GM12864 (cell line): ENCODE results near the gene C1orf21.

Experiments used
- DNase-seq: peaks from one replicate; pipeline ENCODE4 v3.0.0-alpha.2; 2011; ENCODE audit warnings: low read depth
- H3K4me3 ChIP-seq: 2 replicates; pipeline ENCODE4 v1.5.1; 2011; ENCODE audit warnings: mild to moderate bottlenecking, low read depth, low read length, control low read depth
- TF ChIP-seq, protein P1 (sequence below): IDR thresholded peaks from 2 replicates; pipeline ENCODE4 v1.5.1; 2011; ENCODE audit warnings: low read depth, mild to moderate bottlenecking, moderate library complexity, low read length, control low read depth, inconsistent platforms; ENCODE audit errors: missing control alignments

Gene C1orf21

DNA sequence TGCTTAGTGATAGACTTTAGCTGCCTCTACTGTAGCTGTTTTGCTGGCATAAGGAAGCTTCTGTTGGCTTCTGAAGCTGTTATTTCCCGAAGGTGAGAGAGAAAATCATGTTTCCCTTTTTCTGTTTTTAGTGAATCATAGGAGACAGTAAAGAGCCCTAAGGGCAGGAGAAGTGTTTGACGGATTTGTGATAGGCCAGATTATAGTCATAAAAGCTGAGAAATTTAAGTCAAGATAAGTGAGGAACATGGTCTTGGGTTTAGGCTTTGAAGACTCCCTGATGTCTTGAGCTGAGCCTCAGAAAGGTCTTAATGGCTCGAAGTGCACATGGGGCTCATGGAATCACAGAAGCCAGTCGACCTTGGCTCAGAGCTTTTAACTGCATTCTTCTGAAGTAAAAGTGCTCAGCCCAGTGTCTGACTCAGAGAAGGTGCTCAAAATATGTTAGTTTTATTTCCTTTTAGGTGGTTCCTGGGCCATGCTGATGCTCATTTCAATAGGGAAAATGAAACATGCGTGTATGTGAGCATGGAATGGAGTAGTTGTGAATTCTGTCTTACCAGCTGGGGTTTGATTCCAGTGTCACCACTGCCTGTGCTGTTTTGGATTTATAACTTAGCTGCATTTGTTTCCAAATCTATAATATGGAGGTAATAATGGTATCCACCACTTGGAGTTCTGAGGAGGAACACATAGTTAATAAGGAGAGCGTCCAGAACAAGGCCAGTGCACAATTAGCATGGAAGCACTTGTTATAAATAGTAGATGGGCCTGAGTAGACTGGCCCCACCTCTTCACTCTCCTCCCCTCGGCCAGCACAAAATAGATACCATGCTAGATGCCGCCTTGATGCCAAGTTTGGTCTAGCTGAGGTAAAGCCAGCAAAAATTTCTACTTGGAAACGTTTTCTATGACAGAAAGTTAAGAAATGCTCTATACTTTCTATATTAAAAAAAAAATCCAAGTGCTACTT lies 99.2 kb downstream of the C1orf21 start:
- no peak for DNase-seq
- TF ChIP-seq, protein P1, sequence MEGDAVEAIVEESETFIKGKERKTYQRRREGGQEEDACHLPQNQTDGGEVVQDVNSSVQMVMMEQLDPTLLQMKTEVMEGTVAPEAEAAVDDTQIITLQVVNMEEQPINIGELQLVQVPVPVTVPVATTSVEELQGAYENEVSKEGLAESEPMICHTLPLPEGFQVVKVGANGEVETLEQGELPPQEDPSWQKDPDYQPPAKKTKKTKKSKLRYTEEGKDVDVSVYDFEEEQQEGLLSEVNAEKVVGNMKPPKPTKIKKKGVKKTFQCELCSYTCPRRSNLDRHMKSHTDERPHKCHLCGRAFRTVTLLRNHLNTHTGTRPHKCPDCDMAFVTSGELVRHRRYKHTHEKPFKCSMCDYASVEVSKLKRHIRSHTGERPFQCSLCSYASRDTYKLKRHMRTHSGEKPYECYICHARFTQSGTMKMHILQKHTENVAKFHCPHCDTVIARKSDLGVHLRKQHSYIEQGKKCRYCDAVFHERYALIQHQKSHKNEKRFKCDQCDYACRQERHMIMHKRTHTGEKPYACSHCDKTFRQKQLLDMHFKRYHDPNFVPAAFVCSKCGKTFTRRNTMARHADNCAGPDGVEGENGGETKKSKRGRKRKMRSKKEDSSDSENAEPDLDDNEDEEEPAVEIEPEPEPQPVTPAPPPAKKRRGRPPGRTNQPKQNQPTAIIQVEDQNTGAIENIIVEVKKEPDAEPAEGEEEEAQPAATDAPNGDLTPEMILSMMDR = no peak

DNA sequence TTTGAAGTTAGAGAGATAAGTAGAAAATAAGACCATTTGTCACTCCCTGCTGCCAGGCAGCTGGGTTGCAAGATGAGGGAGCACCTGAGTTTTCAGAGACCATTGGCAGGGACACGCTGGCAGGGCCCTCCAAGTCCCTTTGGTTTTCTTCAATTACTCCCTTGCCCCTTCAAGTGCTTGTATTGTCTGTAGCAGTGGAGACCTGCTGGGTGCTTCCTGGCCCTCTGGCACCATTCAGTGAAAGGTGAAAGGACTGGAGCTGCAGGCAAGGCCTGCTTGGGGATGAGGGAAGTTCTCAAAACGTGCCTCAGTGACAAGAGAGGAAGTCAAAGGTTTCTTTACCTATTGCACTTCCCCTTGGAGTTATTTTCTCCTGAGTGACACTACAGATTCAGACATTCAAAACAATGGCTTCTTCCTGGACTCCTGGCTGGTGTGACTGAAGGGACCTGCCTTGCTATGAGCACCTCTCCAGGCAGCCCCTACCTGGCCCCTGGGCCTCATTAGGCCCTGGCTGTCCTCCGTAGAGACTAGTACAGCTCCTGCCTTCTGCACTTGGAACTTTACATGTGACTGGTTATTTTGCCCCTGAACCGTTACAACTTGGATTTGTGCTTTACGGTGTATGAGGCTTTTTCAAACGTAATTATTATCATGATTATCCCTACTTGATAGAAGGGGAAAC lies 100.1 kb downstream of the C1orf21 start:
- TF ChIP-seq, protein P1 = no peak
- DNase-seq = no peak
- no peak overlapping the region for H3K4me3 ChIP-seq

More for the DNA sequence above, 99.2 kb downstream of the C1orf21 start:
- H3K4me3 ChIP-seq = no peak overlapping the region

DNA sequence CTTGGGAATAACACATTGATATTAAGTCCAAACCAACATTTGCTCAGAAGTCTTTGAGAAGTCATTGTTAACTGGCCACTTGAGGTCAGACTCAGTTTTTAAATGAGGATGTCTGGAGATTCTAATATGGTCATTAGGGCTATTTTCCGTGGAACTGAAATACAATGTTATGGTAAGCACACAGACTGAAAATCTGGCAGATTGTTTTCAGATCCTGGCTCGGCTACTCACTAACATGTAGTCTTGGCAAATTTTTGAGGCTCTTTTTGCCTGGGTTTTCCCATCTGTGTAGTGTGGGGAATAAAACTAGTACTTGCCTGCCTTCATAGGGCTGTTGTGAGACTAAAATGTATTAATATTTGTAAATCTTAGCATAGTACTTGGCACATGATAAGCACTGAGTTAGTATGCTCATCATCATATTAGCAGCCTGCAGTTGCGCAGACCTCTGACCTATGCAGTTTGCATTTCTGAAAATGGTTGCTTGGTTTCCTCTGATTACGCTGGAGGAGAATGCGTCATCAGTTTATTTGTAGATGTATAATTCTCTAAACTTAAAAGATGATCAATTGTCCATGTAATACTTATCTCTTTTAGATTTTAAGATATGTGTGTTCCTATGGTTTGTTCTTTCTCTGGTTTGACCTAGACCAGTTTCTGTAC lies 100.8 kb downstream of the C1orf21 start:
- no peak overlapping the region for H3K4me3 ChIP-seq
- no peak for DNase-seq
- TF ChIP-seq, protein P1 = no peak

DNA sequence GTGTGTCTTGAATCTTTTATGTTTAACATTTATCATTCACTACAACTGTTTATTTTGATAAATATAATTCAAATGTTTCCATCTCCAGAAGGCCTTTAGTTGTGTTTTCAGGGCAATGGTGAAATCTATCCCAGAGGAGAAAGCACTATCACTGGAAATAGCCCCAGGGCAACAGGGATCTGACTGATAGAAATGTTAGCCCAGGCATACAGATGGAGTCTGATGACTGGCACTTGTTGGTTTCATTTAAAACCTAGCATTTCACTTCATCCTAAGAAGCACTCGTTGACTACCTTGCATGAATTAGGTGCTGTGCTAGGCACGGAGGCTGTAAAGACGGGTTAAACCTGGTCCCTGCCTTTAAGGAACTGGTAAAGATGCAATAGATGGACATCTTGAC lies 103.1 kb downstream of the C1orf21 start:
- TF ChIP-seq, protein P1 = no peak
- no peak overlapping the region for H3K4me3 ChIP-seq
- no peak for DNase-seq

DNA sequence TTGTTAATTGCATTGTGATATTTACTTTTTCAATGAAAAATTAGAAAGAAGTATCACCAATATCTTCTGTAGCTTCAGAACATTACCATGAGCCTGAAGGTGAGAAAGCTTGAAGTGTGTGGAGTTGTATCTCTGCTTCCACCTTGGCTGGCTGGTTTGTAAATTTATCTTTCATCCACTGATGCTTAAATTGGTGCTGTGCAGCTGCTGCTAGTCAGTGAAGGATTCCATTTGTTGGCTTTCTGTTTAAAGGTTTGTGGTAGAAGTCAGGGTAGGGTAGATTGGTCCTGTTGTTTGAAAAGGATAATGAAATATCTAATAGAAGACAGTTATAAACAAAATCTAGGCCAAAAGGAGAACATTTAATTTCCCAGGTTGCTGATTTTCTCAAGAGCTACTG lies 105.7 kb downstream of the C1orf21 start:
- TF ChIP-seq, protein P1 = no peak
- no peak for DNase-seq
- H3K4me3 ChIP-seq = no peak overlapping the region

DNA sequence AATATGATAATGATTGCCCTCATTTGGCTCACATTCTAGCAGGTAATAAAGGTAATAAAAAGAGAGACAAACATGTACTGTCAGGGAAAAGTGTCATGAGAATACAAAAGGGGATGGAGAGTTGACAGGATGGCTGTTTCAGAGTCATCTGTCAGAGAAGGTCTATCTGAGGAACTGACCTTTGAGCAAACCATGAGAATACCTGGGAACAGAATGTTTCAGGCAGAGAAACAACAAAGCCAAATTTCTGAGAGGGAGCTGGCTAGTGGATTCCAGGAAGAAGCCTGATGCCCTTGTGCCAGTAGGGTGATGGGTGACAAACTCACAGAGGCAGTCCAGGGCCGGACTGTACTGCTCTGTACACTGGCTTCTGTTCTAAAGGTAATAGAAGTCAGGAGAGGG lies 107.2 kb downstream of the C1orf21 start:
- TF ChIP-seq, protein P1 = no peak
- no peak for DNase-seq
- H3K4me3 ChIP-seq = no peak overlapping the region
